B cell (primary cell): ENCODE measurements around the gene BRMS1. TPM values are rescaled to one million over a fixed set of nuclear protein-coding genes. Genes with fewer than 3 reads are reported as not detected.
A peak's percentile ranks its signal among the peaks of the same experiment; 100 is the strongest.

Source experiments
- ATAC-seq: fragments of 200-7000 bp; cut with Tn5 transposase; one replicate; pipeline ENCODE4 v1.10.0; 2021; ENCODE audit warnings: low read depth, mild to moderate bottlenecking, moderate number of reproducible peaks, moderate library complexity
- CTCF ChIA-PET: fragments of 350-600 bp; sonication (Branson Sonifier 250); formaldehyde crosslinking; loops from one replicate; lab custom pipeline; 2021; ENCODE audit warnings: antibody characterized with exemption, inconsistent platforms; lab: Charles Lee
- POLR2A ChIA-PET: fragments of 350-600 bp; sonication (Branson Sonifier 250); formaldehyde crosslinking; loops from one replicate; lab custom pipeline; 2021; ENCODE audit warnings: antibody characterized with exemption; lab: Charles Lee
- DNase-seq: peaks from one replicate; pipeline ENCODE4 v3.0.0; 2013
- H2AFZ ChIP-seq: 2 replicates; pipeline ENCODE4 v1.6.1; 2012; ENCODE audit warnings: mild to moderate bottlenecking, low read depth, low read length; ENCODE audit not compliant: insufficient read depth, poor library complexity, severe bottlenecking
- H3K27ac ChIP-seq, 2 donors: 1 replicate in 1 of 2; 2 replicates in 1 of 2; pipeline ENCODE4 v1.5.1; 2012 to 2013; ENCODE audit warnings: low read length in 2 of 2, mild to moderate bottlenecking in 2 of 2, moderate library complexity in 1 of 2
- H3K27me3 ChIP-seq, 4 experiments: fragments of 200-600 bp in 1 of 4; sonication (generic) in 1 of 4; replicated peaks in 1 of 4; 1 replicate in 2 of 4; 2 replicates in 2 of 4; pipeline versions ENCODE4 v1.6.1 to v1.7.0; 2013 to 2016; ENCODE audit warnings: low read length in 3 of 4, mild to moderate bottlenecking in 2 of 4, mixed read lengths in 1 of 4, moderate library complexity in 1 of 4; ENCODE audit not compliant: insufficient read depth in 4 of 4, control insufficient read depth in 3 of 4; ENCODE audit errors: control extremely low read depth in 1 of 4
- H3K36me3 ChIP-seq, 2 experiments: replicated peaks in 1 of 2; 1 replicate in 1 of 2; 2 replicates in 1 of 2; pipeline versions ENCODE4 v1.6.1 to v1.7.1; 2013; ENCODE audit warnings: low read length in 1 of 2; ENCODE audit not compliant: insufficient read depth in 2 of 2, control insufficient read depth in 1 of 2; ENCODE audit errors: control extremely low read depth in 1 of 2, extremely low read depth in 1 of 2
- H3K4me1 ChIP-seq, 2 donors: fragments of 200-600 bp in 1 of 2; sonication (generic) in 1 of 2; 1 replicate in 1 of 2; 2 replicates in 1 of 2; pipeline versions ENCODE4 v1.5.1 to v1.6.1; 2013 to 2017; ENCODE audit warnings: low read length in 2 of 2; ENCODE audit not compliant: control insufficient read depth in 2 of 2, insufficient read depth in 2 of 2
- H3K4me2 ChIP-seq: replicated peaks from 2 replicates; pipeline ENCODE3; 2012; ENCODE audit warnings: mild to moderate bottlenecking, low read depth, low read length; ENCODE audit not compliant: poor library complexity, severe bottlenecking
- H3K4me3 ChIP-seq, 5 experiments: fragments of 200-600 bp in 1 of 5; sonication (generic) in 1 of 5; 1 replicate in 3 of 5; 2 replicates in 2 of 5; pipeline versions ENCODE4 v1.5.1 to v1.7.0; 2011 to 2016; ENCODE audit warnings: low read length in 4 of 5, mild to moderate bottlenecking in 4 of 5, low read depth in 2 of 5, control low read depth in 1 of 5, moderate library complexity in 1 of 5; ENCODE audit not compliant: insufficient read depth in 1 of 5; ENCODE audit errors: control extremely low read depth in 1 of 5, extremely low read depth in 1 of 5
- H3K79me2 ChIP-seq: fragments of 200-600 bp; sonication (generic); one replicate; pipeline ENCODE4 v1.6.0; 2016; ENCODE audit warnings: low read length; ENCODE audit not compliant: control insufficient read depth, insufficient read depth
- H3K9ac ChIP-seq: fragments of 200-600 bp; sonication (generic); 2 replicates; pipeline ENCODE4 v1.6.1; 2017; ENCODE audit warnings: mild to moderate bottlenecking, low read length, moderate library complexity
- H3K9me3 ChIP-seq, 3 donors: one replicate each; pipeline versions ENCODE4 v1.6.1 to v1.7.1; 2013; ENCODE audit warnings: low read length in 2 of 3; ENCODE audit not compliant: control insufficient read depth in 2 of 3, insufficient read depth in 1 of 3; ENCODE audit errors: control extremely low read depth in 1 of 3
- H4K20me1 ChIP-seq: 2 replicates; pipeline ENCODE4 v1.6.0; 2012; ENCODE audit warnings: mild to moderate bottlenecking, low read length; ENCODE audit not compliant: insufficient read depth, control insufficient read depth, poor library complexity, severe bottlenecking
- H3K27ac Mint-ChIP-seq: one replicate; pipeline ENCODE4 v1.8.0; 2021; ENCODE audit warnings: mixed read lengths
- H3K27me3 Mint-ChIP-seq: one replicate; pipeline ENCODE4 v1.8.0; 2021; ENCODE audit warnings: mixed read lengths
- H3K4me1 Mint-ChIP-seq: one replicate; pipeline ENCODE4 v1.8.0; 2021; ENCODE audit warnings: mixed read lengths
- H3K4me3 Mint-ChIP-seq: one replicate; pipeline ENCODE4 v1.8.0; 2021; ENCODE audit warnings: mixed read lengths
- H3K9me3 Mint-ChIP-seq: one replicate; pipeline ENCODE4 v1.8.0; 2022; ENCODE audit warnings: mixed read lengths; ENCODE audit not compliant: insufficient read depth
- CTCF ChIP-seq: fragments of 200-600 bp; IDR thresholded peaks from one replicate; pipeline ENCODE4 v1.8.0; 2022; ENCODE audit warnings: antibody characterized with exemption, mild to moderate bottlenecking
- EZH2 ChIP-seq: IDR thresholded peaks from 2 replicates; pipeline ENCODE4 v1.6.1; 2012; ENCODE audit warnings: borderline replicate concordance, low read depth, mild to moderate bottlenecking, moderate library complexity, low read length; ENCODE audit not compliant: insufficient read depth, poor library complexity, severe bottlenecking
- WGBS: methylation state at CpG from one replicate; pipeline ENCODE4 v1.1.5; 2013; ENCODE audit warnings: missing lambda C conversion rate; ENCODE audit not compliant: insufficient coverage; 5-methylcytosine and 5-hydroxymethylcytosine counted together
- intact Hi-C: fragments of 100-400 bp; cut with micrococcal nuclease; formaldehyde crosslinking; loops from one replicate; pipeline ENCODE4 v1.10.0; 2022
- polyA plus RNA-seq: library from polyadenylated mRNA; depleted of rRNA; stranded (reverse); fragments of >200 nt; gene quantifications from 2 replicates; pipeline ENCODE4 v1.2.3, GENCODE V29; 2012
- total RNA-seq, 2 donors: library from RNA; stranded (reverse); fragments of 120-200 nt in 1 of 2; gene quantifications; 1 replicate in 1 of 2; 2 replicates in 1 of 2; pipeline versions ENCODE4 v1.2.3 to v1.2.4, GENCODE V29; 2013 to 2022

The BRMS1 gene
- total and polyA plus RNA-seq, 2 donors (not counting 1 experiment from before 2014, with no cell fraction given): 51.2 to 58.3 TPM

GRCh38 chr11:66315921-66316811, 28.7 kb downstream of the BRMS1 start:
- peak overlapping the region; percentile 75 for H3K27ac Mint-ChIP-seq
- ChIA-PET CTCF (interaction anchor here (2.0 kb wide), 1 partner anchor 28 kb away, joined by 6 read pairs; no protein-coding TSS in a partner anchor), POLR2A (interaction anchor here (0.6 to 0.8 kb wide), 5 partner anchors 29 to 441 kb away, joined by 3 to 7 read pairs (median 4); no protein-coding TSS in a partner anchor)
- Histone ChIP-seq H3K4me1 (peaks cover 35 to 46% of the 10 kb centered on the region in 2 donors), H3K9me3 (no peaks in the 10 kb centered on the region), H2AFZ (peak overlapping the region; percentile 50), H3K27me3 (no peaks in the 10 kb centered on the region), H4K20me1 (no peaks in the 10 kb centered on the region), H3K27ac (no peak overlapping the region), H3K79me2 (no peaks in the 10 kb centered on the region), H3K9ac (no peak overlapping the region), H3K4me2 (peak overlapping the region; percentile 77), H3K36me3 (no peaks in the 10 kb centered on the region), H3K4me3 (no peak overlapping the region)
- H3K27me3 Mint-ChIP-seq: no peaks in the 10 kb centered on the region
- intact Hi-C loops: no loop called here
- H3K4me1 Mint-ChIP-seq: peaks cover 53% of the 10 kb centered on the region
- ATAC-seq (no peak), DNase-seq (no peak)
- 92% methylated on average over 52 of the region's 52 CpGs for WGBS
- no peaks in the 10 kb centered on the region for H3K9me3 Mint-ChIP-seq
- TF ChIP-seq EZH2: no peak
- H3K4me3 Mint-ChIP-seq: peak overlapping the region; percentile 54

GRCh38 chr11:66315498-66315885, 29.4 kb downstream of the BRMS1 start:
- no peak overlapping the region for H3K27ac ChIP-seq
- CTCF ChIA-PET: no interaction called here

More at GRCh38 chr11:66315498-66315885, 29.4 kb downstream of the BRMS1 start:
- DNase-seq (no peak), ATAC-seq (no peak)
- H3K9me3 ChIP-seq: no peaks in the 10 kb centered on the region
- peak overlapping the region; percentile 54 for H3K4me3 Mint-ChIP-seq
- H3K9me3 Mint-ChIP-seq: no peaks in the 10 kb centered on the region
- H3K4me3 ChIP-seq: no peak overlapping the region
- POLR2A ChIA-PET: no interaction called here
- H3K79me2 ChIP-seq: no peaks in the 10 kb centered on the region
- intact Hi-C loops: no loop called here
- no peak overlapping the region for H3K9ac ChIP-seq
- 95% methylated on average over 14 of the region's 14 CpGs for WGBS
- no peaks in the 10 kb centered on the region for H3K27me3 Mint-ChIP-seq
- H4K20me1 ChIP-seq: no peaks in the 10 kb centered on the region
- H3K27me3 ChIP-seq: no peaks in the 10 kb centered on the region
- H3K4me1 ChIP-seq: peaks cover 35 to 46% of the 10 kb centered on the region in 2 donors
- no peaks in the 10 kb centered on the region for H3K36me3 ChIP-seq
- no peak overlapping the region for H2AFZ ChIP-seq
- H3K4me2 ChIP-seq: no peak overlapping the region
- peak overlapping the region; percentile 75 for H3K27ac Mint-ChIP-seq
- TF ChIP-seq EZH2 (no peak), CTCF (no peak)
- peaks cover 53% of the 10 kb centered on the region for H3K4me1 Mint-ChIP-seq
